ENCODE data around the gene ALPP. TPM values are rescaled to one million over a fixed set of nuclear protein-coding genes. Genes with fewer than 3 reads are reported as not detected.
"Not testable (repeated sequence)": the region's sequence is repeated elsewhere in the genome, so short reads cannot be mapped to it uniquely, and the experiment has no call there.

The ALPP gene
- total RNA-seq, 2 donors from 2014 or later, result not detected

GRCh38 chr2:232361646-232362045 is 16.9 kb upstream of the ALPP start:
- no peaks in the 10 kb centered on the region for H3K36me3 ChIP-seq
- no peak for DNase-seq (ENCODE audit: low spot score)
- H3K27ac ChIP-seq, result no peak overlapping the region
- no peak for TF ChIP-seq CTCF (IDR thresholded peaks at IDR 0.05)
- H3K4me3 ChIP-seq, result no peak overlapping the region
- H3K27me3 ChIP-seq, result no peaks in the 10 kb centered on the region
- H3K4me1 ChIP-seq, result no peaks in the 10 kb centered on the region
- no peaks in the 10 kb centered on the region for H3K9me3 ChIP-seq

GRCh38 chr2:232362174-232362900 is 16.2 kb upstream of the ALPP start:
- no peaks in the 10 kb centered on the region for H3K9me3 ChIP-seq
- TF ChIP-seq CTCF (IDR thresholded peaks at IDR 0.05), result no peak
- no peak overlapping the region for H3K4me3 ChIP-seq
- H3K27ac ChIP-seq, result no peak overlapping the region
- no peak for DNase-seq (ENCODE audit: low spot score)
- H3K4me1 ChIP-seq, result no peaks in the 10 kb centered on the region
- no peaks in the 10 kb centered on the region for H3K36me3 ChIP-seq
- H3K27me3 ChIP-seq, result no peaks in the 10 kb centered on the region

GRCh38 chr2:232363064-232363783 is 15.3 kb upstream of the ALPP start:
- not testable (repeated sequence) for H3K27ac ChIP-seq; H3K4me3 ChIP-seq; H3K9me3 ChIP-seq; DNase-seq (ENCODE audit: low spot score); H3K27me3 ChIP-seq; H3K36me3 ChIP-seq; H3K4me1 ChIP-seq

- Histone ChIP-seq H3K27me3 (no peaks in the 10 kb centered on the region), H3K27ac (no peak overlapping the region), H3K9me3 (no peaks in the 10 kb centered on the region), H3K4me1 (no peaks in the 10 kb centered on the region), H3K36me3 (no peaks in the 10 kb centered on the region), H3K4me3 (no peak overlapping the region)
- no peak for TF ChIP-seq CTCF (IDR thresholded peaks at IDR 0.05)
- DNase-seq (ENCODE audit: low spot score), result no peak
Observed at GRCh38 chr2:232363784-232364615, 14.6 kb upstream of the ALPP start.

GRCh38 chr2:232364806-232365594 is 13.6 kb upstream of the ALPP start:
- not testable (repeated sequence) for H3K36me3 ChIP-seq; H3K4me3 ChIP-seq; H3K9me3 ChIP-seq; DNase-seq (ENCODE audit: low spot score); H3K27me3 ChIP-seq; H3K27ac ChIP-seq; H3K4me1 ChIP-seq

- H3K4me3 ChIP-seq, result no peak overlapping the region
- no peaks in the 10 kb centered on the region for H3K4me1 ChIP-seq
- H3K27ac ChIP-seq, result no peak overlapping the region
- no peak for DNase-seq (ENCODE audit: low spot score)
- no peak for TF ChIP-seq CTCF (IDR thresholded peaks at IDR 0.05)
- H3K36me3 ChIP-seq, result no peaks in the 10 kb centered on the region
- no peaks in the 10 kb centered on the region for H3K27me3 ChIP-seq
- no peaks in the 10 kb centered on the region for H3K9me3 ChIP-seq
Observed at GRCh38 chr2:232365621-232366321, 12.8 kb upstream of the ALPP start.

GRCh38 chr2:232366461-232366860 is 12.1 kb upstream of the ALPP start:
- H3K27me3 ChIP-seq; H3K36me3 ChIP-seq; H3K27ac ChIP-seq; DNase-seq (ENCODE audit: low spot score); H3K9me3 ChIP-seq; H3K4me3 ChIP-seq; H3K4me1 ChIP-seq: not testable (repeated sequence)

Measured in right atrium auricular region (tissue), 2 donors.